Fibroblast of lung (primary cell): ENCODE results near the gene LAMB3.

Experiments used
- EZH2 ChIP-seq: IDR thresholded peaks from 2 replicates; pipeline ENCODE4 v1.5.1; 2012; ENCODE audit warnings: low read length, control low read depth, mild to moderate bottlenecking; ENCODE audit errors: missing control alignments
- TF ChIP-seq, protein P1 (sequence below), 2 donors: IDR thresholded peaks in 1 of 2; conservative IDR thresholded peaks in 1 of 2; 1 replicate in 1 of 2; 2 replicates in 1 of 2; pipeline ENCODE4 v1.5.1; 2011 to 2012; ENCODE audit warnings: low read length in 2 of 2, control low read depth in 1 of 2, inconsistent platforms in 1 of 2, low read depth in 1 of 2, mild to moderate bottlenecking in 1 of 2

GRCh38 chr1:209584231-209584672, 68.0 kb downstream of the LAMB3 start:
- TF ChIP-seq, protein P1, sequence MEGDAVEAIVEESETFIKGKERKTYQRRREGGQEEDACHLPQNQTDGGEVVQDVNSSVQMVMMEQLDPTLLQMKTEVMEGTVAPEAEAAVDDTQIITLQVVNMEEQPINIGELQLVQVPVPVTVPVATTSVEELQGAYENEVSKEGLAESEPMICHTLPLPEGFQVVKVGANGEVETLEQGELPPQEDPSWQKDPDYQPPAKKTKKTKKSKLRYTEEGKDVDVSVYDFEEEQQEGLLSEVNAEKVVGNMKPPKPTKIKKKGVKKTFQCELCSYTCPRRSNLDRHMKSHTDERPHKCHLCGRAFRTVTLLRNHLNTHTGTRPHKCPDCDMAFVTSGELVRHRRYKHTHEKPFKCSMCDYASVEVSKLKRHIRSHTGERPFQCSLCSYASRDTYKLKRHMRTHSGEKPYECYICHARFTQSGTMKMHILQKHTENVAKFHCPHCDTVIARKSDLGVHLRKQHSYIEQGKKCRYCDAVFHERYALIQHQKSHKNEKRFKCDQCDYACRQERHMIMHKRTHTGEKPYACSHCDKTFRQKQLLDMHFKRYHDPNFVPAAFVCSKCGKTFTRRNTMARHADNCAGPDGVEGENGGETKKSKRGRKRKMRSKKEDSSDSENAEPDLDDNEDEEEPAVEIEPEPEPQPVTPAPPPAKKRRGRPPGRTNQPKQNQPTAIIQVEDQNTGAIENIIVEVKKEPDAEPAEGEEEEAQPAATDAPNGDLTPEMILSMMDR (conservative IDR thresholded peaks at IDR 0.05 in 1 of 2, IDR thresholded peaks at IDR 0.05 in 1 of 2; ENCODE audit: low read depth in 1 of 2, low read length in 2 of 2), result no peak
- TF ChIP-seq EZH2, result no peak
